Suprapubic skin (tissue), 4 donors: ENCODE measurements around the gene TPD52L2. TPM values are rescaled to one million over a fixed set of nuclear protein-coding genes. Genes with fewer than 3 reads are reported as not detected.
A peak's percentile ranks its signal among the peaks of the same experiment; 100 is the strongest.

Experiments used
- DNase-seq, 2 donors: peaks; one replicate each; pipeline ENCODE4 v3.0.0-alpha.2; 2019; ENCODE audit warnings: low spot score in 2 of 2
- H3K27ac ChIP-seq: fragments of 200-600 bp; sonication (generic); one replicate; pipeline ENCODE4 v1.5.1; 2019
- H3K27me3 ChIP-seq: fragments of 200-600 bp; sonication (generic); one replicate; pipeline ENCODE4 v1.5.1; 2019
- H3K36me3 ChIP-seq: fragments of 200-600 bp; sonication (generic); one replicate; pipeline ENCODE4 v1.5.1; 2019
- H3K4me1 ChIP-seq: fragments of 200-600 bp; sonication (generic); one replicate; pipeline ENCODE4 v1.5.1; 2019
- H3K4me3 ChIP-seq: fragments of 200-600 bp; sonication (generic); one replicate; pipeline ENCODE4 v1.5.1; 2019; ENCODE audit warnings: mild to moderate bottlenecking
- H3K9me3 ChIP-seq: fragments of 200-600 bp; sonication (generic); one replicate; pipeline ENCODE4 v1.5.1; 2019
- CTCF ChIP-seq, 2 donors: fragments of 200-600 bp in 1 of 2; fragments of 450-650 bp in 1 of 2; sonication (generic) in 1 of 2; IDR thresholded peaks; one replicate each; pipeline ENCODE4 v1.5.1; 2016 to 2019; ENCODE audit warnings: antibody characterized with exemption in 2 of 2, mild to moderate bottlenecking in 1 of 2, moderate library complexity in 1 of 2
- EP300 ChIP-seq: sonication (generic); formaldehyde crosslinking; IDR thresholded peaks from one replicate; pipeline ENCODE4 v1.6.1; 2017; ENCODE audit warnings: antibody characterized with exemption
- POLR2A ChIP-seq, 2 donors: fragments of 450-650 bp; IDR thresholded peaks; one replicate each; pipeline ENCODE4 v1.6.1; 2017; ENCODE audit warnings: antibody characterized with exemption in 2 of 2, mild to moderate bottlenecking in 2 of 2, moderate library complexity in 2 of 2
- POLR2AphosphoS5 ChIP-seq, 3 donors: sonication (generic); formaldehyde crosslinking; IDR thresholded peaks; one replicate each; pipeline ENCODE4 v1.6.1; 2017; ENCODE audit warnings: antibody characterized with exemption in 3 of 3
- WGBS: methylation state at CpG from one replicate; pipeline ENCODE4 v1.1.5; 2018; 5-methylcytosine and 5-hydroxymethylcytosine counted together
- total RNA-seq, 4 donors: library from RNA; depleted of rRNA; stranded (reverse); fragments of >200 nt; gene quantifications; one replicate each; pipeline ENCODE4 v1.1.0, GENCODE V29; 2016

TPD52L2 gene
- total RNA-seq, 4 donors from 2014 or later: 66.5 to 87.4 (median 74.1) TPM

GRCh38 chr20:63939061-63939935, 74.2 kb downstream of the TPD52L2 start:
- DNase-seq: no peak
- no peak overlapping the region for H3K27ac ChIP-seq
- H3K36me3 ChIP-seq: peaks cover 63% of the 10 kb centered on the region
- no peak for TF ChIP-seq EP300
- no peak for TF ChIP-seq CTCF (IDR thresholded peaks at IDR 0.05)
- TF ChIP-seq POLR2A (IDR thresholded peaks at IDR 0.05): no peak
- no peak for TF ChIP-seq POLR2AphosphoS5 (IDR thresholded peaks at IDR 0.05)
- H3K9me3 ChIP-seq: no peaks in the 10 kb centered on the region
- 83% methylated on average over 21 of the region's 33 CpGs for WGBS
- no peaks in the 10 kb centered on the region for H3K27me3 ChIP-seq
- no peak overlapping the region for H3K4me3 ChIP-seq
- peaks cover 24% of the 10 kb centered on the region for H3K4me1 ChIP-seq

GRCh38 chr20:63940071-63940471, 75.0 kb downstream of the TPD52L2 start:
- H3K4me1 ChIP-seq: peaks cover 24% of the 10 kb centered on the region
- H3K27me3 ChIP-seq: no peaks in the 10 kb centered on the region
- TF ChIP-seq POLR2A (IDR thresholded peaks at IDR 0.05) (no peak), POLR2AphosphoS5 (IDR thresholded peaks at IDR 0.05) (no peak), EP300 (no peak), CTCF (IDR thresholded peaks at IDR 0.05) (no peak)
- DNase-seq: no peak
- no peak overlapping the region for H3K27ac ChIP-seq
- H3K9me3 ChIP-seq: no peaks in the 10 kb centered on the region
- 92% methylated on average over 12 of the region's 23 CpGs for WGBS
- H3K36me3 ChIP-seq: peaks cover 63% of the 10 kb centered on the region
- no peak overlapping the region for H3K4me3 ChIP-seq

GRCh38 chr20:63940472-63941266, 75.6 kb downstream of the TPD52L2 start:
- H3K9me3 ChIP-seq: no peaks in the 10 kb centered on the region
- H3K27me3 ChIP-seq: no peaks in the 10 kb centered on the region
- WGBS: 90% methylated on average over 23 of the region's 58 CpGs
- H3K27ac ChIP-seq: no peak overlapping the region
- peak in 1 of 2 donors; percentile 65 for DNase-seq
- H3K36me3 ChIP-seq: peaks cover 63% of the 10 kb centered on the region
- no peak overlapping the region for H3K4me3 ChIP-seq
- no peak for TF ChIP-seq EP300
- no peak for TF ChIP-seq POLR2AphosphoS5 (IDR thresholded peaks at IDR 0.05)
- no peak for TF ChIP-seq POLR2A (IDR thresholded peaks at IDR 0.05)
- TF ChIP-seq CTCF (IDR thresholded peaks at IDR 0.05): no peak
- peaks cover 24% of the 10 kb centered on the region for H3K4me1 ChIP-seq

Other genes starting within 250 kb of the TPD52L2 start
- 10 to 100 TPM; 15.5 to 18.5 (median 16.4) TPM for gene GMEB2, start 238.2 kb upstream of the TPD52L2 start, total RNA-seq
- 10 to 100 TPM; 14.2 to 20.7 (median 17.0) TPM for gene STMN3, start 211.8 kb upstream of the TPD52L2 start, total RNA-seq
- 10 to 100 TPM in 2 of 4 donors, 1 to 10 TPM in 2; 6.9 to 26.6 (median 13.9) TPM for gene RTEL1, start 207.0 kb upstream of the TPD52L2 start, total RNA-seq
- 10 to 100 TPM in 2 of 4 donors, 1 to 10 TPM in 2; 2.1 to 16.1 (median 11.1) TPM for gene TNFRSF6B, start 168.6 kb upstream of the TPD52L2 start, total RNA-seq
- 10 to 100 TPM; 22.1 to 31.9 (median 27.6) TPM for gene ARFRP1, start 157.3 kb upstream of the TPD52L2 start, total RNA-seq
- gene ZGPAT, start 157.2 kb upstream of the TPD52L2 start, total RNA-seq: 10 to 100 TPM; 21.7 to 25.8 (median 23.3) TPM
- 10 to 100 TPM; 12.2 to 36.5 (median 16.9) TPM for gene LIME1, start 128.6 kb upstream of the TPD52L2 start, total RNA-seq
- gene SLC2A4RG, start 125.5 kb upstream of the TPD52L2 start, total RNA-seq: 100 to 1,000 TPM in 3 of 4 donors, 10 to 100 TPM in 1; 96.9 to 118 (median 107) TPM
- 1 to 10 TPM; 3.4 to 5.1 (median 4.4) TPM for gene ZBTB46, start 34.0 kb upstream of the TPD52L2 start, total RNA-seq
- gene ABHD16B, start 3.8 kb upstream of the TPD52L2 start, total RNA-seq: not detected
- 10 to 100 TPM; 36.4 to 62.0 (median 53.7) TPM for gene DNAJC5, start 29.9 kb downstream of the TPD52L2 start, total RNA-seq
- 10 to 100 TPM; 32.3 to 80.1 (median 52.5) TPM for gene UCKL1, start 91.1 kb downstream of the TPD52L2 start, total RNA-seq
- 10 to 100 TPM; 17.7 to 32.4 (median 24.3) TPM for gene ZNF512B, start 104.7 kb downstream of the TPD52L2 start, total RNA-seq
- gene SAMD10, start 114.4 kb downstream of the TPD52L2 start, total RNA-seq: 10 to 100 TPM in 2 of 4 donors, 1 to 10 TPM in 2; 7.2 to 15.8 (median 9.6) TPM
- 10 to 100 TPM; 70.7 to 93.0 (median 83.9) TPM for gene PRPF6, start 115.9 kb downstream of the TPD52L2 start, total RNA-seq
- 1 to 10 TPM; 1.1 to 5.1 (median 1.8) TPM for gene C20orf204, start 170.9 kb downstream of the TPD52L2 start, total RNA-seq
- gene SOX18, start 184.4 kb downstream of the TPD52L2 start, total RNA-seq: 1 to 10 TPM in 3 of 4 donors, under 1 TPM in 1; 0.79 to 8.7 (median 3.3) TPM
- 10 to 100 TPM in 3 of 4 donors, 1 to 10 TPM in 1; 8.6 to 27.9 (median 13.2) TPM for gene TCEA2, start 197.9 kb downstream of the TPD52L2 start, total RNA-seq
- gene RGS19, start 214.2 kb downstream of the TPD52L2 start, total RNA-seq: 10 to 100 TPM; 14.8 to 18.4 (median 16.2) TPM
- gene OPRL1, start 214.8 kb downstream of the TPD52L2 start, total RNA-seq: under 1 TPM; 0.45 to 0.68 (median 0.52) TPM
- not detected for gene LKAAEAR1, start 219.1 kb downstream of the TPD52L2 start, total RNA-seq
- not detected for gene NPBWR2, start 242.3 kb downstream of the TPD52L2 start, total RNA-seq